Measurements from ENCODE around the gene NRXN3. TPM values are rescaled to one million over a fixed set of nuclear protein-coding genes. Genes with fewer than 3 reads are reported as not detected.

NRXN3 gene
- polyA plus RNA-seq, 1 of the 3 experiments (the other 2 are of a cell fraction) = 1.6 TPM

- DNase-seq = no peak
- Histone ChIP-seq H3K27ac (ENCODE audit: low read depth in 2 of 2, low read length in 1 of 2) (no peak overlapping the region), H3F3A (replicated peaks; ENCODE audit: insufficient read depth) (no peaks in the 10 kb centered on the region), H3K4me2 (no peak overlapping the region), H3K36me3 (replicated peaks in 1 of 2; ENCODE audit: control insufficient read depth in 1 of 2, insufficient read depth in 2 of 2, low read length in 1 of 2) (no peaks in the 10 kb centered on the region), H3K27me3 (ENCODE audit: insufficient read depth) (no peaks in the 10 kb centered on the region), H3K9ac (no peak overlapping the region), H2AFZ (ENCODE audit: low read depth) (no peak overlapping the region), H3K9me3 (no peaks in the 10 kb centered on the region), H3K9me2 (no peaks in the 10 kb centered on the region), H4K20me1 (ENCODE audit: insufficient read depth) (no peaks in the 10 kb centered on the region), H3K4me1 (ENCODE audit: control insufficient read depth in 1 of 2, insufficient read depth in 2 of 2, low read depth in 1 of 2, low read length in 1 of 2) (no peaks in the 10 kb centered on the region), H3K4me3 (ENCODE audit: low read depth in 2 of 2, low read length in 1 of 2) (no peak overlapping the region), H3K79me2 (ENCODE audit: insufficient read depth) (no peaks in the 10 kb centered on the region)
- TF ChIP-seq MEF2A (IDR thresholded peaks at IDR 0.05; ENCODE audit: borderline replicate concordance, low read depth) (no peak), CHD2 (IDR thresholded peaks at IDR 0.05; ENCODE audit: low read length, partially characterized antibody) (no peak), GATA2 (CRISPR knock-in tag; IDR thresholded peaks at IDR 0.05) (no peak), TEAD4 (IDR thresholded peaks at IDR 0.05; ENCODE audit: borderline replicate concordance, insufficient read depth) (no peak), USF1 (IDR thresholded peaks at IDR 0.05; ENCODE audit: borderline replicate concordance, low read depth) (no peak), RFX5 (IDR thresholded peaks at IDR 0.05; ENCODE audit: low read length) (no peak), SMC3 (IDR thresholded peaks at IDR 0.05; ENCODE audit: low read depth, low read length) (no peak), EZH2phosphoT487 (IDR thresholded peaks at IDR 0.05; ENCODE audit: borderline replicate concordance, low read depth) (no peak), ELF1 (IDR thresholded peaks at IDR 0.05) (no peak), FOXJ3 (CRISPR knock-in tag; IDR thresholded peaks at IDR 0.05) (no peak), TAF1 (IDR thresholded peaks at IDR 0.05; ENCODE audit: borderline replicate concordance, low read depth, low read length) (no peak), TCF12 (IDR thresholded peaks at IDR 0.05) (no peak), RCOR1 (IDR thresholded peaks at IDR 0.05; ENCODE audit: low read length) (no peak), GABPA (IDR thresholded peaks at IDR 0.05; ENCODE audit: low read depth) (no peak), FOXM1 (IDR thresholded peaks at IDR 0.05; ENCODE audit: low read depth) (no peak), JUND (IDR thresholded peaks at IDR 0.05) (no peak), REST (IDR thresholded peaks at IDR 0.05; ENCODE audit: low read depth, low read length) (no peak), MXI1 (IDR thresholded peaks at IDR 0.05; ENCODE audit: low read depth, low read length) (no peak)
- TF ChIP-seq, protein P1, sequence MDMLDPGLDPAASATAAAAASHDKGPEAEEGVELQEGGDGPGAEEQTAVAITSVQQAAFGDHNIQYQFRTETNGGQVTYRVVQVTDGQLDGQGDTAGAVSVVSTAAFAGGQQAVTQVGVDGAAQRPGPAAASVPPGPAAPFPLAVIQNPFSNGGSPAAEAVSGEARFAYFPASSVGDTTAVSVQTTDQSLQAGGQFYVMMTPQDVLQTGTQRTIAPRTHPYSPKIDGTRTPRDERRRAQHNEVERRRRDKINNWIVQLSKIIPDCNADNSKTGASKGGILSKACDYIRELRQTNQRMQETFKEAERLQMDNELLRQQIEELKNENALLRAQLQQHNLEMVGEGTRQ (IDR thresholded peaks at IDR 0.05; ENCODE audit: borderline replicate concordance, low read depth, low read length) = no peak
- TF ChIP-seq, protein P2, sequence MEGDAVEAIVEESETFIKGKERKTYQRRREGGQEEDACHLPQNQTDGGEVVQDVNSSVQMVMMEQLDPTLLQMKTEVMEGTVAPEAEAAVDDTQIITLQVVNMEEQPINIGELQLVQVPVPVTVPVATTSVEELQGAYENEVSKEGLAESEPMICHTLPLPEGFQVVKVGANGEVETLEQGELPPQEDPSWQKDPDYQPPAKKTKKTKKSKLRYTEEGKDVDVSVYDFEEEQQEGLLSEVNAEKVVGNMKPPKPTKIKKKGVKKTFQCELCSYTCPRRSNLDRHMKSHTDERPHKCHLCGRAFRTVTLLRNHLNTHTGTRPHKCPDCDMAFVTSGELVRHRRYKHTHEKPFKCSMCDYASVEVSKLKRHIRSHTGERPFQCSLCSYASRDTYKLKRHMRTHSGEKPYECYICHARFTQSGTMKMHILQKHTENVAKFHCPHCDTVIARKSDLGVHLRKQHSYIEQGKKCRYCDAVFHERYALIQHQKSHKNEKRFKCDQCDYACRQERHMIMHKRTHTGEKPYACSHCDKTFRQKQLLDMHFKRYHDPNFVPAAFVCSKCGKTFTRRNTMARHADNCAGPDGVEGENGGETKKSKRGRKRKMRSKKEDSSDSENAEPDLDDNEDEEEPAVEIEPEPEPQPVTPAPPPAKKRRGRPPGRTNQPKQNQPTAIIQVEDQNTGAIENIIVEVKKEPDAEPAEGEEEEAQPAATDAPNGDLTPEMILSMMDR (IDR thresholded peaks at IDR 0.05) = no peak
- ChIA-PET POLR2A (no interaction called here), CTCF (interaction anchor here (1.0 kb wide), 1 partner anchor 25 kb away, joined by 3 read pairs; no protein-coding TSS in a partner anchor)
- WGBS (ENCODE audit: low lambda C conversion rate) = 12% methylated on average over 3 of the region's 3 CpGs
Measured at GRCh38 chr14:78823035-78823434, 652.9 kb downstream of the NRXN3 start.

All from SK-N-SH (cell line).